ENCODE measurements around the gene CGB3.

DNA sequence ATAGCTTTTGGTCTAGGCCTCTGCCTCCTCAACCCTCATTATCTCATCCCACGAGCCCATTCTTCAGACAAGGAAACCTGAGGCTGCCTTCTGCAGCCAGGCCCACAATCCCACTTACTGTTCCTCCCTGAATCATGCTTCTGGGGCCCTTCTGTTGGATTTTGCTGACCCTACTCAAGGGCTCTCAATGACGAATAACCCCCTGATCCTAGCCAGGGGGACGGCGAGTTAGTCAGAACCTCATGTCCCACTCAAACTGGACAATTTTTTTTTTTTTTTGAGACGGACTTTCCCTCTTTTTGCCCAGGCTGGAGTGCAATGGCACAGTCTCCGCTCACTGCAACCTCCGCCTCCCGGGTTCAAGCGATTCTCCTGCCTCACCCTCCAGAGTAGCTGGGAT, 2.0 kb downstream of the CGB3 start:
- TF ChIP-seq MAFK (IDR thresholded peaks at IDR 0.05; ENCODE audit: low read depth, low read length) (no peak), CTCF (conservative IDR thresholded peaks at IDR 0.05; ENCODE audit: low read depth, low read length) (no peak), RFX5 (IDR thresholded peaks at IDR 0.05; ENCODE audit: low read depth, low read length) (no peak)

Measured in IMR-90 (cell line).